Testis (tissue), 2 donors: ENCODE results near the gene DENND1A.

Source experiments
- CTCF ChIP-seq, 3 experiments: fragments of 450-650 bp in 2 of 3; fragments of 200-600 bp in 1 of 3; sonication (generic) in 1 of 3; IDR thresholded peaks; one replicate each; pipeline ENCODE4 v1.5.1; 2016 to 2019; ENCODE audit warnings: antibody characterized with exemption in 3 of 3, mild to moderate bottlenecking in 2 of 3, moderate library complexity in 1 of 3
- POLR2A ChIP-seq: fragments of 450-650 bp; IDR thresholded peaks from one replicate; pipeline ENCODE4 v1.6.1; 2017; ENCODE audit warnings: antibody characterized with exemption, mild to moderate bottlenecking, moderate library complexity

- no peak for TF ChIP-seq CTCF (IDR thresholded peaks at IDR 0.05)
- no peak for TF ChIP-seq POLR2A
Measured at GRCh38 chr9:123344192-123344949, 585.6 kb downstream of the DENND1A start.
